Gastrocnemius medialis (tissue), 4 donors: ENCODE data around the gene ENOX1. TPM values are rescaled to one million over a fixed set of nuclear protein-coding genes. Genes with fewer than 3 reads are reported as not detected.

Experiments
- ATAC-seq, 2 donors: fragments of 150-250 bp; one replicate each; pipeline ENCODE4 v1.9.1; 2016
- DNase-seq, 2 donors: peaks; one replicate each; pipeline ENCODE4 v3.0.0-alpha.2; 2019
- H3K27ac ChIP-seq, 4 donors: fragments of 200-600 bp; sonication (generic); 1 replicate in 1 of 4; 2 replicates in 3 of 4; pipeline ENCODE4 v1.5.1; 2016 to 2018; ENCODE audit warnings: mild to moderate bottlenecking in 2 of 4, moderate library complexity in 1 of 4
- H3K27me3 ChIP-seq, 3 donors: fragments of 200-600 bp; sonication (generic) in 2 of 3; 1 replicate in 1 of 3; 2 replicates in 2 of 3; pipeline versions ENCODE4 v1.5.1 to v1.6.0; 2016 to 2019; ENCODE audit warnings: mild to moderate bottlenecking in 1 of 3, moderate library complexity in 1 of 3
- H3K36me3 ChIP-seq, 2 donors: fragments of 200-600 bp; sonication (generic) in 1 of 2; one replicate each; pipeline ENCODE4 v1.5.1; 2017 to 2018
- H3K4me1 ChIP-seq, 2 donors: fragments of 200-600 bp; sonication (generic) in 1 of 2; one replicate each; pipeline ENCODE4 v1.5.1; 2016 to 2017; ENCODE audit warnings: mild to moderate bottlenecking in 2 of 2
- H3K4me3 ChIP-seq, 4 donors: fragments of 200-600 bp; sonication (generic) in 3 of 4; 1 replicate in 1 of 4; 2 replicates in 3 of 4; pipeline ENCODE4 v1.5.1; 2016 to 2019; ENCODE audit warnings: mild to moderate bottlenecking in 2 of 4
- H3K9me3 ChIP-seq, 3 donors: fragments of 200-600 bp; sonication (generic) in 2 of 3; 1 replicate in 1 of 3; 2 replicates in 2 of 3; pipeline ENCODE4 v1.5.1; 2016 to 2019
- CTCF ChIP-seq, 5 experiments: fragments of 450-650 bp in 3 of 5; fragments of 200-600 bp in 2 of 5; sonication (generic) in 2 of 5; IDR thresholded peaks in 4 of 5; conservative IDR thresholded peaks in 1 of 5; 1 replicate in 4 of 5; 2 replicates in 1 of 5; pipeline ENCODE4 v1.5.1; 2016 to 2019; ENCODE audit warnings: antibody characterized with exemption in 5 of 5, mild to moderate bottlenecking in 3 of 5, moderate library complexity in 3 of 5
- POLR2A ChIP-seq, 2 donors: fragments of 450-650 bp; IDR thresholded peaks; one replicate each; pipeline ENCODE4 v1.6.1; 2017; ENCODE audit warnings: antibody characterized with exemption in 2 of 2, mild to moderate bottlenecking in 2 of 2, moderate library complexity in 2 of 2
- in situ Hi-C, 4 donors: fragments of 200-750 bp; cut with MboI; loops; one replicate each; pipeline versions ENCODE4 v1.15.0 to v1.8.0; 2017; ENCODE audit warnings: low sequenced_read_pairs in 4 of 4
- intact Hi-C: fragments of 100-400 bp; cut with DNase I; formaldehyde crosslinking; loops from one replicate; pipeline ENCODE4 v1.15.1; 2023; ENCODE audit warnings: low total_unique reads
- total RNA-seq, 4 donors: library from RNA; depleted of rRNA; stranded (reverse); fragments of >200 nt; gene quantifications; one replicate each; pipeline versions ENCODE4 v1.1.0 to v1.2.3, GENCODE V29; 2016

ENOX1 gene
- total RNA-seq, 4 donors from 2014 or later = 0.46 to 3.5 (median 1.8) TPM

GRCh38 chr13:43720780-43721397, 65.9 kb downstream of the ENOX1 start:
- DNase-seq (no peak), ATAC-seq (no peak)
- H3K27me3 ChIP-seq = no peaks in the 10 kb centered on the region
- intact Hi-C loops (no loop called here), in situ Hi-C loops (no loop called here)
- no peaks in the 10 kb centered on the region for H3K9me3 ChIP-seq
- H3K36me3 ChIP-seq = no peaks in the 10 kb centered on the region
- H3K4me1 ChIP-seq = no peaks in the 10 kb centered on the region
- no peak for TF ChIP-seq POLR2A (IDR thresholded peaks at IDR 0.05)
- TF ChIP-seq CTCF (IDR thresholded peaks at IDR 0.05 in 4 of 5, conservative IDR thresholded peaks at IDR 0.05 in 1 of 5) = no peak
- no peak overlapping the region for H3K4me3 ChIP-seq
- no peak overlapping the region for H3K27ac ChIP-seq

GRCh38 chr13:43698758-43699157, 88.0 kb downstream of the ENOX1 start:
- Histone ChIP-seq H3K4me1 (no peaks in the 10 kb centered on the region), H3K27ac (no peak overlapping the region), H3K36me3 (no peaks in the 10 kb centered on the region), H3K4me3 (no peak overlapping the region), H3K9me3 (no peaks in the 10 kb centered on the region), H3K27me3 (no peaks in the 10 kb centered on the region)
- TF ChIP-seq CTCF (IDR thresholded peaks at IDR 0.05 in 4 of 5, conservative IDR thresholded peaks at IDR 0.05 in 1 of 5) (no peak), POLR2A (IDR thresholded peaks at IDR 0.05) (no peak)
- peak in 1 of 2 donors; percentile 70 for ATAC-seq
- no peak for DNase-seq
- intact Hi-C loops (no loop called here), in situ Hi-C loops (no loop called here)

GRCh38 chr13:43698009-43698408, 88.8 kb downstream of the ENOX1 start:
- no peaks in the 10 kb centered on the region for H3K9me3 ChIP-seq
- ATAC-seq = no peak
- in situ Hi-C loops = no loop called here
- no peak for TF ChIP-seq CTCF (IDR thresholded peaks at IDR 0.05 in 4 of 5, conservative IDR thresholded peaks at IDR 0.05 in 1 of 5)
- no peak for TF ChIP-seq POLR2A (IDR thresholded peaks at IDR 0.05)
- DNase-seq = no peak
- H3K36me3 ChIP-seq = no peaks in the 10 kb centered on the region
- intact Hi-C loops = no loop called here
- H3K4me1 ChIP-seq = no peaks in the 10 kb centered on the region
- no peaks in the 10 kb centered on the region for H3K27me3 ChIP-seq
- no peak overlapping the region for H3K4me3 ChIP-seq
- no peak overlapping the region for H3K27ac ChIP-seq

- Histone ChIP-seq H3K27me3 (no peaks in the 10 kb centered on the region), H3K9me3 (no peaks in the 10 kb centered on the region), H3K4me3 (no peak overlapping the region), H3K27ac (no peak overlapping the region), H3K4me1 (no peaks in the 10 kb centered on the region), H3K36me3 (no peaks in the 10 kb centered on the region)
- no peak for ATAC-seq
- intact Hi-C loops (no loop called here), in situ Hi-C loops (no loop called here)
- no peak for DNase-seq
- TF ChIP-seq CTCF (IDR thresholded peaks at IDR 0.05 in 4 of 5, conservative IDR thresholded peaks at IDR 0.05 in 1 of 5) (no peak), POLR2A (IDR thresholded peaks at IDR 0.05) (no peak)
Measured at GRCh38 chr13:43697323-43697722, 89.4 kb downstream of the ENOX1 start.

GRCh38 chr13:43694146-43694664, 92.6 kb downstream of the ENOX1 start:
- H3K27ac ChIP-seq = no peak overlapping the region
- in situ Hi-C loops (no loop called here), intact Hi-C loops (no loop called here)

More at GRCh38 chr13:43694146-43694664, 92.6 kb downstream of the ENOX1 start:
- Histone ChIP-seq H3K27me3 (no peaks in the 10 kb centered on the region), H3K4me3 (no peak overlapping the region), H3K9me3 (no peaks in the 10 kb centered on the region), H3K36me3 (no peaks in the 10 kb centered on the region), H3K4me1 (no peaks in the 10 kb centered on the region)
- ATAC-seq (no peak), DNase-seq (no peak)
- no peak for TF ChIP-seq CTCF (IDR thresholded peaks at IDR 0.05 in 4 of 5, conservative IDR thresholded peaks at IDR 0.05 in 1 of 5)
- no peak for TF ChIP-seq POLR2A (IDR thresholded peaks at IDR 0.05)
